ENCODE measurements around the gene ARHGEF10L. TPM values are rescaled to one million over a fixed set of nuclear protein-coding genes. Genes with fewer than 3 reads are reported as not detected.

The ARHGEF10L gene
- total and polyA plus RNA-seq, 4 experiments from 2014 or later = 0.47 to 0.78 TPM; not detected in 2

DNA sequence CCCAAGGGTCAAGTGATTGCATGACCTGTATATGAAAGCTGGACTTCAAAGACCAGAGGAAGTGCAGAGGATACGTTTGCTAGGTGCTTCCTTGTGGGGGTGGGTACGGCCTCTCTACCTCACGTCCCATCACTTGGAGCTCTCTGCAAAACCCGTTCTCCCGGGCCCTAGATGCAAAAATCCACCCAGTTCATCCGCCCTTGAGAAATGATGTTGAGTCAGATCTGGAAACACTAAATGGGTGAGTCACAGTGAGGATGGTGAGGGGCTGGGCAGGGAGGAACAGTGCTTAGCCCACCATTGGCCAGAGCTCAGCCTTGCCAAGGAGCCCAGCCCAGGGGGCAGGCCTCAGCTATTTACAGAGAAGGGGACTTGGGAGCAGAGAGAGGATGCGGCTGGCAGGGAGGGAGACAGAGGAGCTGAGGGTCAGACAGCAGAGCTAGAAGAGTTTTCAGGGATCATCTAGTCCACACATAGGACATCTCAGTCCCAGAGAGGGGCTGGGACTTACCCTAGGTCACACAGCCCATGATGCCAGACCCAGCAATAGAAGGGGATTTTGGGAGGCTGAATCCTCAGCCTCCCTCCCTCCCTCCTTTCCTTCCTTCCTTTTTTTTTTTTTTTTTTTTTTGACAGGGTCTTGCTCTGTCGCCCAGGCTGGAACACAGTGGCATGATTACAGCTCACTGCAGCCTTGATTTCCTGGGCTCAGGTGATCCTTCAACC, 14.6 kb downstream of the ARHGEF10L start:
- Histone ChIP-seq H3K27ac (ENCODE audit: low read depth, low read length) (no peak overlapping the region), H3K4me3 (ENCODE audit: low read length in 2 of 2) (no peak overlapping the region), H3K36me3 (ENCODE audit: insufficient read depth, low read length) (no peaks in the 10 kb centered on the region), H3K9me3 (ENCODE audit: control insufficient read depth in 1 of 2, low read length in 2 of 2) (no peaks in the 10 kb centered on the region), H3K27me3 (ENCODE audit: insufficient read depth, low read length) (no peaks in the 10 kb centered on the region), H3K4me1 (ENCODE audit: insufficient read depth, low read length) (no peaks in the 10 kb centered on the region)
- no peaks in the 10 kb centered on the region for H3K4me1 Mint-ChIP-seq
- no peak overlapping the region for H3K27ac Mint-ChIP-seq
- peaks cover 10 to 19% of the 10 kb centered on the region in 2 donors for H3K27me3 Mint-ChIP-seq
- CTCF ChIA-PET (ENCODE audit: partially characterized antibody) = no interaction called here
- no peaks in the 10 kb centered on the region for H3K36me3 Mint-ChIP-seq
- H3K4me3 Mint-ChIP-seq = no peak overlapping the region
- H3K9me3 Mint-ChIP-seq = no peaks in the 10 kb centered on the region
- POLR2A ChIA-PET (ENCODE audit: partially characterized antibody) = no interaction called here
- no peak for DNase-seq
- intact Hi-C loops (cut with micrococcal nuclease) = no loop called here

DNA sequence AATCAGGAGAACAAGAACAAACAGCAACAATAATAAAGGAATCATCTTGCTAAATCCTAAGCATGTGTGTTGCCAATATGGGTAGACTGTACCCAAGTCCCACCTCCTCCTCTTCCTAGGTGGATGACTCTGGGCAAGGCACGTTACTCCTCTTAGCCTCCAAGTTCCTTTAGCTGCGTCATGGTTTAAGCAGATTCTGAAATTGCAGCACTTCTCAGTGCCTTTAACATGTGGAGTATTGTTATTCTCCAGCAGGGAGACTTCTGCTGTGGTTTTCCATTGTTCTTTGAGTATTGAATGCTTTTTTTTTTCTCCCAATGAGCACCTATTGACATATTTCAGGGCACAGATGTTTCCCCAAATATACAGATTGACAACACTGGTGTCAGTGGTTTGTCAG, 15.5 kb downstream of the ARHGEF10L start:
- intact Hi-C loops (cut with micrococcal nuclease) = no loop called here
- Histone ChIP-seq H3K4me1 (ENCODE audit: insufficient read depth, low read length) (no peaks in the 10 kb centered on the region), H3K9me3 (ENCODE audit: control insufficient read depth in 1 of 2, low read length in 2 of 2) (no peaks in the 10 kb centered on the region), H3K27ac (ENCODE audit: low read depth, low read length) (no peak overlapping the region), H3K27me3 (ENCODE audit: insufficient read depth, low read length) (no peaks in the 10 kb centered on the region), H3K36me3 (ENCODE audit: insufficient read depth, low read length) (no peaks in the 10 kb centered on the region), H3K4me3 (ENCODE audit: low read length in 2 of 2) (no peak overlapping the region)
- no peak for DNase-seq
- Mint-ChIP-seq H3K36me3 (no peaks in the 10 kb centered on the region), H3K27me3 (peaks cover 6 to 19% of the 10 kb centered on the region in 2 donors), H3K9me3 (no peaks in the 10 kb centered on the region), H3K4me1 (no peaks in the 10 kb centered on the region), H3K27ac (no peak overlapping the region), H3K4me3 (no peak overlapping the region)
- POLR2A ChIA-PET (ENCODE audit: partially characterized antibody) = no interaction called here
- CTCF ChIA-PET (ENCODE audit: partially characterized antibody) = no interaction called here

DNA sequence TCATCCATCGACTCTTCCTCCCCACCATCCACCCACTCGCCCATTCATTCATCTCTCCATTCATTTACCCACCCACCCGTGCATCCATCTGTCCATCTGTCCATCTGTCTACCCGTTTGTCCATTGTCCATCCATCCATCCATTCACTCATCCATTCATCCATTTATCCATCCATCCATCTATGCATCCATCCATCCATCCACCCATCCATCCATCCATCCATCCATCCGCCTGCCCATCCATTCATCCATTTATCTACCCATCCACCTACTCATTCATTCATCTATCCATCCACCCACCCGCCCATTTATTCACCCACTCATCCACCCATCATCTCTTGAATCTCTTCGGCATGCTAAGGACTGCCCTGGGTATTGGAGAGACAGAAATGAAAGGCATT, 18.5 kb downstream of the ARHGEF10L start:
- ChIA-PET CTCF (ENCODE audit: partially characterized antibody) (no interaction called here), POLR2A (ENCODE audit: partially characterized antibody) (no interaction called here)
- Histone ChIP-seq H3K36me3 (ENCODE audit: insufficient read depth, low read length) (no peaks in the 10 kb centered on the region), H3K27me3 (ENCODE audit: insufficient read depth, low read length) (no peaks in the 10 kb centered on the region), H3K27ac (ENCODE audit: low read depth, low read length) (no peak overlapping the region), H3K4me3 (ENCODE audit: low read length in 2 of 2) (no peak overlapping the region), H3K9me3 (ENCODE audit: control insufficient read depth in 1 of 2, low read length in 2 of 2) (no peaks in the 10 kb centered on the region), H3K4me1 (ENCODE audit: insufficient read depth, low read length) (no peaks in the 10 kb centered on the region)
- H3K27ac Mint-ChIP-seq = no peak overlapping the region
- no peaks in the 10 kb centered on the region for H3K36me3 Mint-ChIP-seq
- H3K4me1 Mint-ChIP-seq = no peaks in the 10 kb centered on the region
- H3K27me3 Mint-ChIP-seq = peaks cover 3 to 15% of the 10 kb centered on the region in 2 donors
- DNase-seq = no peak
- no peak overlapping the region for H3K4me3 Mint-ChIP-seq
- no peaks in the 10 kb centered on the region for H3K9me3 Mint-ChIP-seq
- intact Hi-C loops (cut with micrococcal nuclease) = no loop called here

DNA sequence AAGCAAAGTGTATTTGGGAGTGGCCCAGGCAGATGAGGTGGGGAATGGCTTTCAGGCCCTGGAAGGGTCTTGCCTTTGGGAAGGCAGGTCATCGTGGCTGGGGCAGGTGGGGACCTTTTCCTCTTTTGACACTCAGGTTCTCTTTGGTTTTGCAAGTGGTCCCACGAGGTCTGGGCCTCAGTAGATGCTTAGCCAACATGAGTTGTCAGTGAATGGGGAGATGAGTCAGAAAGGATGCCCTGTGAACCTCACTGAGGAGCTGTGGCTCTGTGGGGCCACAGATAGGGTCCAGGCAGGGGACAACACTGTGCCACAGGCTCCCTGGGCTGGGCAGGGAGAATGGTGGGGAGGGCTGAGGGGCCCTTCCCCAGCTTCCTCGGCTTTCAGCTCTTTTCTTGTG, 19.0 kb downstream of the ARHGEF10L start:
- H3K4me1 Mint-ChIP-seq = no peaks in the 10 kb centered on the region
- intact Hi-C loops (cut with micrococcal nuclease) = no loop called here
- no peaks in the 10 kb centered on the region for H3K9me3 ChIP-seq (ENCODE audit: control insufficient read depth in 1 of 2, low read length in 2 of 2)
- no peak overlapping the region for H3K27ac ChIP-seq (ENCODE audit: low read depth, low read length)
- H3K4me3 ChIP-seq (ENCODE audit: low read length in 2 of 2) = no peak overlapping the region
- H3K27me3 ChIP-seq (ENCODE audit: insufficient read depth, low read length) = no peaks in the 10 kb centered on the region
- H3K27ac Mint-ChIP-seq = no peak overlapping the region
- H3K4me1 ChIP-seq (ENCODE audit: insufficient read depth, low read length) = no peaks in the 10 kb centered on the region
- peaks cover 3 to 12% of the 10 kb centered on the region in 2 donors for H3K27me3 Mint-ChIP-seq
- H3K9me3 Mint-ChIP-seq = no peaks in the 10 kb centered on the region
- POLR2A ChIA-PET (ENCODE audit: partially characterized antibody) = no interaction called here
- H3K36me3 Mint-ChIP-seq = no peaks in the 10 kb centered on the region
- H3K4me3 Mint-ChIP-seq = no peak overlapping the region
- no peaks in the 10 kb centered on the region for H3K36me3 ChIP-seq (ENCODE audit: insufficient read depth, low read length)
- DNase-seq = no peak
- CTCF ChIA-PET (ENCODE audit: partially characterized antibody) = no interaction called here

DNA sequence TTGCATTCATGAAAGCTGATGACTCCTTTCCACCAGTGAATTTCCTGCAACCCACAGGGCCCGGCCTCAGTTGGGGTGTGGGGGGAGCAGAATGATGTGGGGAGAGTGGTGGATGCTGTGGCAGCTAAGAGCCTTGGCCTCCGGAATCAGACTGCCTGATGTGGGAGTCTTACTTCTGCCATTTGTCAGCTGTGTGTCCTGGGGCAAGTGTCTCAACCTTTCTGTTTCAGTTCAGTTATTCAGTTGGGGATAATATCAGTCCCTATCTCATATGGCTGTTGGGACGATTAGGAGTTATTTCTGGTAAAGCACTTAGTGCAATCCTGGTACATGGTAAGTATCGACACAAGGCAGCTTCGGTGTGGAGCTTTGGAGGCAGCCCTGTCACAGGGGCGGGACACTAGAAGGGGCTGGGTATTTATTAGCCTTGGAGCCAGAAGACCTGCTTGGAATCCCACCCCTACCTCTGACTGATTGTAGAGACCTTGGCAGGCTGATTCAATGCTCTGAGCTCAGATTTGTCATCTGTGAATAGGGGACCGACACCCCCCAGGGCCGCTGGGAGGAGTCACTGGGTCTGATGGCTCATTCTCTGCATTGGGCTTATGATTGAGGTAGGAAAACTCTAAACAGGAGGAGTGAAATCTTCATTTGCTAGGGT, 19.6 kb downstream of the ARHGEF10L start:
- CTCF ChIA-PET (ENCODE audit: partially characterized antibody) = no interaction called here
- peaks cover 2 to 9% of the 10 kb centered on the region in 2 donors for H3K27me3 Mint-ChIP-seq
- Histone ChIP-seq H3K4me3 (ENCODE audit: low read length in 2 of 2) (no peak overlapping the region), H3K27ac (ENCODE audit: low read depth, low read length) (no peak overlapping the region), H3K9me3 (ENCODE audit: control insufficient read depth in 1 of 2, low read length in 2 of 2) (no peaks in the 10 kb centered on the region), H3K27me3 (ENCODE audit: insufficient read depth, low read length) (no peaks in the 10 kb centered on the region), H3K36me3 (ENCODE audit: insufficient read depth, low read length) (no peaks in the 10 kb centered on the region), H3K4me1 (ENCODE audit: insufficient read depth, low read length) (no peaks in the 10 kb centered on the region)
- H3K9me3 Mint-ChIP-seq = no peaks in the 10 kb centered on the region
- no peak overlapping the region for H3K27ac Mint-ChIP-seq
- no peaks in the 10 kb centered on the region for H3K36me3 Mint-ChIP-seq
- DNase-seq = no peak
- H3K4me3 Mint-ChIP-seq = no peak overlapping the region
- POLR2A ChIA-PET (ENCODE audit: partially characterized antibody) = no interaction called here
- H3K4me1 Mint-ChIP-seq = no peaks in the 10 kb centered on the region
- intact Hi-C loops (cut with micrococcal nuclease) = no loop called here

DNA sequence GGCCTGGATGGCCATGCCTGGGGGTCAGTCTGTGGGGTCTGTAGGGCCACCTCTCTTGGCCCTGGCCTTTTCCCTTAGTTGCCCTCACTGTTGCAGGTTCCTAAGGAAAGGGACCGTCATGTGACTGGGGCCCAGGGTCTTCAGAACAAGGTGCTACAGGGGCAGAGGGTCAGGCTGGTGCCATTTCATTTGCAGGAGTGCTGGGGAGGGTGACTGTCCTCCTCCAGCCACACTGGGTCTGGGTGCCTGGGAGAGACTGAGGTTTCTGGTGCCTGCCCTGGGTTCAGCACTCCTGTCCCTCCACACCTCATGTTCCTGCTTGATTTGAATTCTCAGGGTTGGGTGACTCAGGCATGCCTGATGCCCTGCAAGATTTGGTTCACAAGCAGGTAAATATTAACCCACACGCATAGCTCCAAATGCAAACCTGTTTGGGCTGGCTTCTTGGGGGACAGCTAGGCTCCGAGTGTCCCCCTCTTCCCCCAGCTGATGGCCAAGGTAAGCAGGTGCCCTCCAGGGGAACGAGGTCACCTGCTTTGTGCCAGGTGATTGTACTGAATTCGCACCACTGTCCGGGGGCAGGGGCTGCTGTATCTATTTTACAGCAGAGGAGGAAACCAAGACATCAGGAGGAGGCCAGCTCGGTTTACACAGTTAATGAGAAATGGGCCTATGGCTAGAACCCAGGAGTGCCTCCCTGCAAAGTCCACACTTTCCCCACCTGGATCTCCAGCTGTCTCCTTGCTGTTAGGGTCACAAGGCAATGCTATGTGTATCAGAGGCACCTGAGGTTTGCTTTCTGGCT, 20.3 kb downstream of the ARHGEF10L start:
- Histone ChIP-seq H3K36me3 (ENCODE audit: insufficient read depth, low read length) (no peaks in the 10 kb centered on the region), H3K9me3 (ENCODE audit: control insufficient read depth in 1 of 2, low read length in 2 of 2) (no peaks in the 10 kb centered on the region), H3K27ac (ENCODE audit: low read depth, low read length) (no peak overlapping the region), H3K27me3 (ENCODE audit: insufficient read depth, low read length) (no peaks in the 10 kb centered on the region), H3K4me1 (ENCODE audit: insufficient read depth, low read length) (no peaks in the 10 kb centered on the region), H3K4me3 (ENCODE audit: low read length in 2 of 2) (no peak overlapping the region)
- ChIA-PET CTCF (ENCODE audit: partially characterized antibody) (no interaction called here), POLR2A (ENCODE audit: partially characterized antibody) (no interaction called here)
- intact Hi-C loops (cut with micrococcal nuclease) = no loop called here
- Mint-ChIP-seq H3K9me3 (no peaks in the 10 kb centered on the region), H3K27me3 (peaks cover 0 to 7% of the 10 kb centered on the region in 2 donors), H3K36me3 (no peaks in the 10 kb centered on the region), H3K4me1 (no peaks in the 10 kb centered on the region), H3K4me3 (no peak overlapping the region), H3K27ac (no peak overlapping the region)
- no peak for DNase-seq

DNA sequence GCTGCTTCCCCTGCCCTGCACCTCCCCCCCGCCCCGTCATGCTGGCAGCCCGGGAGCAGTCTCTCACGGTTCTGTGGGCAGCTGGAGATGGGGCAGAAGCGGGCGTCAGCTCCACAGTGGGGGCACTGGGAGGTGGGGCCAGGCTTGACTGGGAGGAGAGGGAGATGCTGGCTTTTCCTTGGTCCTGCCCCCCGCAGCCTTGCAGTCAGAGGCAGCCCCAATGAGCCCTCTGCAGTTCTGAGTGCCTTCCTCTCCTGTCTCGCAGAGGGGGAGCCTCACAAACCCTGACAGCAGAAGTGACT, 21.7 kb downstream of the ARHGEF10L start:
- POLR2A ChIA-PET (ENCODE audit: partially characterized antibody) = no interaction called here
- no peaks in the 10 kb centered on the region for H3K9me3 ChIP-seq (ENCODE audit: control insufficient read depth in 1 of 2, low read length in 2 of 2)
- DNase-seq = no peak
- intact Hi-C loops (cut with micrococcal nuclease) = no loop called here
- Mint-ChIP-seq H3K4me1 (no peaks in the 10 kb centered on the region), H3K9me3 (no peaks in the 10 kb centered on the region), H3K4me3 (no peak overlapping the region), H3K27me3 (peaks cover 1 to 5% of the 10 kb centered on the region in 2 donors), H3K27ac (no peak overlapping the region), H3K36me3 (no peaks in the 10 kb centered on the region)
- no peaks in the 10 kb centered on the region for H3K4me1 ChIP-seq (ENCODE audit: insufficient read depth, low read length)
- no peak overlapping the region for H3K4me3 ChIP-seq (ENCODE audit: low read length in 2 of 2)
- H3K27me3 ChIP-seq (ENCODE audit: insufficient read depth, low read length) = no peaks in the 10 kb centered on the region
- H3K27ac ChIP-seq (ENCODE audit: low read depth, low read length) = no peak overlapping the region
- H3K36me3 ChIP-seq (ENCODE audit: insufficient read depth, low read length) = no peaks in the 10 kb centered on the region
- CTCF ChIA-PET (ENCODE audit: partially characterized antibody) = no interaction called here

All from CD4-positive, alpha-beta memory T cell (primary cell).